ENCODE data around the gene UBE2G1. TPM values are rescaled to one million over a fixed set of nuclear protein-coding genes. Genes with fewer than 3 reads are reported as not detected.

UBE2G1 gene
- total RNA-seq, 2 donors from 2014 or later, result 64.2 to 64.3 TPM

GRCh38 chr17:4341616-4341977, 24.9 kb downstream of the UBE2G1 start:
- Mint-ChIP-seq H3K4me1 (ENCODE audit: low read depth) (peaks cover 40% of the 10 kb centered on the region), H3K9me3 (no peaks in the 10 kb centered on the region), H3K36me3 (ENCODE audit: insufficient read depth in 2 of 2) (peaks cover 0 to 2% of the 10 kb centered on the region in 2 donors), H3K4me3 (no peak overlapping the region), H3K27me3 (ENCODE audit: low read depth) (no peaks in the 10 kb centered on the region), H3K27ac (no peak overlapping the region)
- ATAC-seq (replicated peaks in 1 of 2), result no peak
- no peak for DNase-seq

- peaks cover 0 to 2% of the 10 kb centered on the region in 2 donors for H3K36me3 Mint-ChIP-seq (ENCODE audit: insufficient read depth in 2 of 2)
- H3K27me3 Mint-ChIP-seq (ENCODE audit: low read depth), result no peaks in the 10 kb centered on the region
- no peak for DNase-seq
- peaks cover 40% of the 10 kb centered on the region for H3K4me1 Mint-ChIP-seq (ENCODE audit: low read depth)
- peak in 1 of 2 donors; percentile 25 for ATAC-seq (replicated peaks in 1 of 2)
- no peak overlapping the region for H3K27ac Mint-ChIP-seq
- no peak overlapping the region for H3K4me3 Mint-ChIP-seq
- H3K9me3 Mint-ChIP-seq, result no peaks in the 10 kb centered on the region
These were observed 25.4 kb downstream of the UBE2G1 start for GRCh38 chr17:4340914-4341615.

- Mint-ChIP-seq H3K27me3 (ENCODE audit: low read depth) (no peaks in the 10 kb centered on the region), H3K4me3 (peak overlapping the region; percentile 38 to 75), H3K27ac (peak overlapping the region; percentile 85), H3K36me3 (ENCODE audit: insufficient read depth in 2 of 2) (no peaks in the 10 kb centered on the region), H3K9me3 (no peaks in the 10 kb centered on the region), H3K4me1 (ENCODE audit: low read depth) (peaks cover 55% of the 10 kb centered on the region)
- DNase-seq (no peak), ATAC-seq (replicated peaks in 1 of 2) (no peak)
These were observed 31.5 kb downstream of the UBE2G1 start for GRCh38 chr17:4334776-4335584.

- Mint-ChIP-seq H3K27me3 (ENCODE audit: low read depth) (no peaks in the 10 kb centered on the region), H3K27ac (peak overlapping the region; percentile 85)
- ATAC-seq (replicated peaks in 1 of 2), result no peak
These were observed 32.1 kb downstream of the UBE2G1 start for GRCh38 chr17:4334332-4334731.

GRCh38 chr17:4333041-4333440, 33.4 kb downstream of the UBE2G1 start:
- Mint-ChIP-seq H3K4me1 (ENCODE audit: low read depth) (peaks cover 59% of the 10 kb centered on the region), H3K36me3 (ENCODE audit: insufficient read depth in 2 of 2) (peaks cover 2% of the 10 kb centered on the region in 2 donors)

More at GRCh38 chr17:4334332-4334731, 32.1 kb downstream of the UBE2G1 start:
- Mint-ChIP-seq H3K4me3 (peak overlapping the region; percentile 38 to 75), H3K4me1 (ENCODE audit: low read depth) (peaks cover 51% of the 10 kb centered on the region), H3K36me3 (ENCODE audit: insufficient read depth in 2 of 2) (peaks cover 0 to 2% of the 10 kb centered on the region in 2 donors), H3K9me3 (no peaks in the 10 kb centered on the region)
- no peak for DNase-seq

GRCh38 chr17:4332296-4332970, 34.0 kb downstream of the UBE2G1 start:
- Mint-ChIP-seq H3K4me1 (ENCODE audit: low read depth) (peaks cover 59% of the 10 kb centered on the region), H3K27ac (peak overlapping the region; percentile 7), H3K27me3 (ENCODE audit: low read depth) (no peaks in the 10 kb centered on the region), H3K4me3 (peak overlapping the region in 1 of 2 donors; percentile 30), H3K36me3 (ENCODE audit: insufficient read depth in 2 of 2) (peaks cover 4 to 6% of the 10 kb centered on the region in 2 donors), H3K9me3 (peaks cover 0 to under 1% of the 10 kb centered on the region in 2 donors)
- no peak for DNase-seq
- no peak for ATAC-seq (replicated peaks in 1 of 2)

More at GRCh38 chr17:4333041-4333440, 33.4 kb downstream of the UBE2G1 start:
- DNase-seq (no peak), ATAC-seq (replicated peaks in 1 of 2) (no peak)
- peak overlapping the region in 1 of 2 donors; percentile 20 for H3K4me3 Mint-ChIP-seq
- H3K27ac Mint-ChIP-seq, result peak overlapping the region; percentile 7
- H3K9me3 Mint-ChIP-seq, result no peaks in the 10 kb centered on the region
- H3K27me3 Mint-ChIP-seq (ENCODE audit: low read depth), result no peaks in the 10 kb centered on the region

- Mint-ChIP-seq H3K4me1 (ENCODE audit: low read depth) (peaks cover 51% of the 10 kb centered on the region), H3K4me3 (no peak overlapping the region), H3K9me3 (peaks cover 0 to 2% of the 10 kb centered on the region in 2 donors), H3K36me3 (ENCODE audit: insufficient read depth in 2 of 2) (peaks cover 6 to 11% of the 10 kb centered on the region in 2 donors), H3K27ac (no peak overlapping the region), H3K27me3 (ENCODE audit: low read depth) (no peaks in the 10 kb centered on the region)
- ATAC-seq (replicated peaks in 1 of 2), result no peak
- DNase-seq, result no peak
These were observed 34.9 kb downstream of the UBE2G1 start for GRCh38 chr17:4331614-4332013.

GRCh38 chr17:4329838-4330237, 36.6 kb downstream of the UBE2G1 start:
- no peaks in the 10 kb centered on the region for H3K27me3 Mint-ChIP-seq (ENCODE audit: low read depth)
- H3K36me3 Mint-ChIP-seq (ENCODE audit: insufficient read depth in 2 of 2), result peaks cover 8 to 17% of the 10 kb centered on the region in 2 donors
- DNase-seq (no peak), ATAC-seq (replicated peaks in 1 of 2) (no peak)
- peaks cover 37% of the 10 kb centered on the region for H3K4me1 Mint-ChIP-seq (ENCODE audit: low read depth)
- peak overlapping the region; percentile 72 for H3K27ac Mint-ChIP-seq
- peaks cover 2 to 5% of the 10 kb centered on the region in 2 donors for H3K9me3 Mint-ChIP-seq
- no peak overlapping the region for H3K4me3 Mint-ChIP-seq

GRCh38 chr17:4327606-4328005, 38.9 kb downstream of the UBE2G1 start:
- ATAC-seq (replicated peaks in 1 of 2), result no peak
- H3K9me3 Mint-ChIP-seq, result peaks cover 2 to 5% of the 10 kb centered on the region in 2 donors
- peaks cover 16% of the 10 kb centered on the region for H3K4me1 Mint-ChIP-seq (ENCODE audit: low read depth)
- H3K36me3 Mint-ChIP-seq (ENCODE audit: insufficient read depth in 2 of 2), result peaks cover 8 to 18% of the 10 kb centered on the region in 2 donors
- H3K27me3 Mint-ChIP-seq (ENCODE audit: low read depth), result no peaks in the 10 kb centered on the region
- H3K4me3 Mint-ChIP-seq, result no peak overlapping the region
- DNase-seq, result no peak
- no peak overlapping the region for H3K27ac Mint-ChIP-seq

GRCh38 chr17:4326608-4327007, 39.9 kb downstream of the UBE2G1 start:
- ATAC-seq (replicated peaks in 1 of 2) (no peak), DNase-seq (no peak)
- Mint-ChIP-seq H3K4me3 (no peak overlapping the region), H3K36me3 (ENCODE audit: insufficient read depth in 2 of 2) (peaks cover 8 to 18% of the 10 kb centered on the region in 2 donors), H3K27me3 (ENCODE audit: low read depth) (no peaks in the 10 kb centered on the region), H3K27ac (no peak overlapping the region), H3K9me3 (peaks cover 2 to 5% of the 10 kb centered on the region in 2 donors), H3K4me1 (ENCODE audit: low read depth) (peaks cover 12% of the 10 kb centered on the region)

GRCh38 chr17:4326112-4326511, 40.4 kb downstream of the UBE2G1 start:
- Mint-ChIP-seq H3K9me3 (peaks cover 2 to 5% of the 10 kb centered on the region in 2 donors), H3K4me1 (ENCODE audit: low read depth) (peaks cover 12% of the 10 kb centered on the region), H3K27me3 (ENCODE audit: low read depth) (no peaks in the 10 kb centered on the region), H3K27ac (no peak overlapping the region), H3K4me3 (no peak overlapping the region), H3K36me3 (ENCODE audit: insufficient read depth in 2 of 2) (peaks cover 8 to 18% of the 10 kb centered on the region in 2 donors)
- DNase-seq (no peak), ATAC-seq (replicated peaks in 1 of 2) (no peak)

GRCh38 chr17:4324463-4324862, 42.0 kb downstream of the UBE2G1 start:
- H3K4me3 Mint-ChIP-seq, result no peak overlapping the region
- DNase-seq, result no peak
- H3K27ac Mint-ChIP-seq, result no peak overlapping the region
- no peaks in the 10 kb centered on the region for H3K27me3 Mint-ChIP-seq (ENCODE audit: low read depth)
- H3K36me3 Mint-ChIP-seq (ENCODE audit: insufficient read depth in 2 of 2), result peaks cover 6 to 18% of the 10 kb centered on the region in 2 donors
- H3K9me3 Mint-ChIP-seq, result peaks cover 2 to 5% of the 10 kb centered on the region in 2 donors
- peaks cover 13% of the 10 kb centered on the region for H3K4me1 Mint-ChIP-seq (ENCODE audit: low read depth)
- no peak for ATAC-seq (replicated peaks in 1 of 2)

GRCh38 chr17:4319221-4319620, 47.3 kb downstream of the UBE2G1 start:
- DNase-seq, result no peak
- Mint-ChIP-seq H3K4me1 (ENCODE audit: low read depth) (peaks cover 34% of the 10 kb centered on the region), H3K36me3 (ENCODE audit: insufficient read depth in 2 of 2) (peaks cover 0 to 1% of the 10 kb centered on the region in 2 donors), H3K9me3 (no peaks in the 10 kb centered on the region), H3K27me3 (ENCODE audit: low read depth) (no peaks in the 10 kb centered on the region), H3K4me3 (no peak overlapping the region), H3K27ac (peak overlapping the region; percentile 73)
- ATAC-seq (replicated peaks in 1 of 2), result no peak

All from activated T-cell treated with anti-CD3 and anti-CD28 coated beads, Interleukin-2, amount 50 U/mL, for 72 hours (primary cell).